ENCODE data around the gene PIK3R1. TPM values are rescaled to one million over a fixed set of nuclear protein-coding genes. Genes with fewer than 3 reads are reported as not detected.
"Not testable (repeated sequence)": the region's sequence is repeated elsewhere in the genome, so short reads cannot be mapped to it uniquely, and the experiment has no call there.

PIK3R1 gene
- total RNA-seq, 4 donors from 2014 or later, result 244 to 563 (median 329) TPM

GRCh38 chr5:68195137-68195536 lies 20.4 kb upstream of the PIK3R1 start:
- H3K27ac ChIP-seq (replicated peaks in 1 of 4), result no peak overlapping the region
- peak; percentile 34 for DNase-seq (ENCODE audit: extremely low spot score)

GRCh38 chr5:68196876-68197275 lies 18.7 kb upstream of the PIK3R1 start:
- H3K36me3 ChIP-seq, result no peaks in the 10 kb centered on the region
- no peaks in the 10 kb centered on the region for H3K27me3 ChIP-seq
- intact Hi-C loops (cut with DNase I), result no loop called here
- H3K4me1 ChIP-seq, result no peaks in the 10 kb centered on the region
- TF ChIP-seq CTCF (IDR thresholded peaks at IDR 0.05) (no peak), EP300 (IDR thresholded peaks at IDR 0.05) (no peak), POLR2AphosphoS5 (IDR thresholded peaks at IDR 0.05) (no peak), POLR2A (IDR thresholded peaks at IDR 0.05; ENCODE audit: low read depth) (no peak)
- DNase-seq (ENCODE audit: extremely low spot score), result no peak
- H3K4me3 ChIP-seq, result no peak overlapping the region
- 87% methylated on average over 6 of the region's 6 CpGs for WGBS
- no peaks in the 10 kb centered on the region for H3K9me3 ChIP-seq
- no peak overlapping the region for H3K27ac ChIP-seq (replicated peaks in 1 of 4)

More at GRCh38 chr5:68195137-68195536, 20.4 kb upstream of the PIK3R1 start:
- H3K9me3 ChIP-seq, result no peaks in the 10 kb centered on the region
- intact Hi-C loops (cut with DNase I), result no loop called here
- no peaks in the 10 kb centered on the region for H3K4me1 ChIP-seq
- no peaks in the 10 kb centered on the region for H3K27me3 ChIP-seq
- no peaks in the 10 kb centered on the region for H3K36me3 ChIP-seq
- TF ChIP-seq CTCF (IDR thresholded peaks at IDR 0.05), result no peak
- TF ChIP-seq POLR2A (IDR thresholded peaks at IDR 0.05; ENCODE audit: low read depth), result no peak
- TF ChIP-seq EP300 (IDR thresholded peaks at IDR 0.05), result no peak
- TF ChIP-seq POLR2AphosphoS5 (IDR thresholded peaks at IDR 0.05), result no peak
- 98% methylated on average over 3 of the region's 3 CpGs for WGBS
- no peak overlapping the region for H3K4me3 ChIP-seq

- Histone ChIP-seq H3K9me3 (no peaks in the 10 kb centered on the region), H3K27me3 (no peaks in the 10 kb centered on the region), H3K4me1 (no peaks in the 10 kb centered on the region), H3K4me3 (no peak overlapping the region), H3K36me3 (no peaks in the 10 kb centered on the region), H3K27ac (replicated peaks in 1 of 4) (no peak overlapping the region)
- intact Hi-C loops (cut with DNase I), result no loop called here
- WGBS, result 94% methylated on average over 4 of the region's 4 CpGs
- DNase-seq (ENCODE audit: extremely low spot score), result no peak
- TF ChIP-seq CTCF (IDR thresholded peaks at IDR 0.05) (no peak), EP300 (IDR thresholded peaks at IDR 0.05) (no peak), POLR2AphosphoS5 (IDR thresholded peaks at IDR 0.05) (no peak), POLR2A (IDR thresholded peaks at IDR 0.05; ENCODE audit: low read depth) (no peak)
Measured at GRCh38 chr5:68200288-68200687, 15.3 kb upstream of the PIK3R1 start.

GRCh38 chr5:68210654-68211053 lies 4.9 kb upstream of the PIK3R1 start:
- WGBS, result 99% methylated on average over 4 of the region's 4 CpGs
- H3K36me3 ChIP-seq; H3K9me3 ChIP-seq; H3K27ac ChIP-seq (replicated peaks in 1 of 4); H3K4me3 ChIP-seq; H3K27me3 ChIP-seq; DNase-seq (ENCODE audit: extremely low spot score); intact Hi-C loops (cut with DNase I): not testable (repeated sequence)
- peaks cover 6 to 11% (median 9%) of the 10 kb centered on the region in 4 donors for H3K4me1 ChIP-seq

- TF ChIP-seq CTCF (IDR thresholded peaks at IDR 0.05) (no peak), EP300 (IDR thresholded peaks at IDR 0.05) (no peak), POLR2A (IDR thresholded peaks at IDR 0.05; ENCODE audit: low read depth) (no peak), POLR2AphosphoS5 (IDR thresholded peaks at IDR 0.05) (no peak)
- peaks cover 0 to 6% (median 0%) of the 10 kb centered on the region in 4 donors for H3K27me3 ChIP-seq
- peaks cover 0 to 4% (median 0%) of the 10 kb centered on the region in 4 donors for H3K36me3 ChIP-seq
- H3K9me3 ChIP-seq, result no peaks in the 10 kb centered on the region
- peaks cover 6 to 24% (median 17%) of the 10 kb centered on the region in 4 donors for H3K4me1 ChIP-seq
- intact Hi-C loops (cut with DNase I), result loop anchor here (5.0 kb wide), 4 partner anchors 38 to 967 kb away; no protein-coding TSS in a partner anchor
- 5% methylated on average over 23 of the region's 37 CpGs for WGBS
- H3K27ac ChIP-seq (replicated peaks in 1 of 4), result peak overlapping the region; percentile 93 to 98 (median 98)
- H3K4me3 ChIP-seq, result peak overlapping the region; percentile 87 to 98 (median 94)
- no peak for DNase-seq (ENCODE audit: extremely low spot score)
Measured at GRCh38 chr5:68214482-68215207, 911 bp upstream of the PIK3R1 start.
